SH-SY5Y (cell line): ENCODE data around the gene HOXD9.

Experiments used
- GATA2 ChIP-seq: IDR thresholded peaks from 2 replicates; pipeline ENCODE4 v1.6.1; 2011; ENCODE audit warnings: mild to moderate bottlenecking, low read depth, low read length
- GATA3 ChIP-seq: IDR thresholded peaks from 2 replicates; pipeline ENCODE4 v1.6.1; 2011; ENCODE audit warnings: low read depth, mild to moderate bottlenecking, low read length, moderate library complexity

GRCh38 chr2:176102309-176102866 is 20.1 kb upstream of the HOXD9 start:
- TF ChIP-seq GATA2: no peak
- no peak for TF ChIP-seq GATA3
